ENCODE results near the gene SLC37A1.

- TF ChIP-seq, protein P1, sequence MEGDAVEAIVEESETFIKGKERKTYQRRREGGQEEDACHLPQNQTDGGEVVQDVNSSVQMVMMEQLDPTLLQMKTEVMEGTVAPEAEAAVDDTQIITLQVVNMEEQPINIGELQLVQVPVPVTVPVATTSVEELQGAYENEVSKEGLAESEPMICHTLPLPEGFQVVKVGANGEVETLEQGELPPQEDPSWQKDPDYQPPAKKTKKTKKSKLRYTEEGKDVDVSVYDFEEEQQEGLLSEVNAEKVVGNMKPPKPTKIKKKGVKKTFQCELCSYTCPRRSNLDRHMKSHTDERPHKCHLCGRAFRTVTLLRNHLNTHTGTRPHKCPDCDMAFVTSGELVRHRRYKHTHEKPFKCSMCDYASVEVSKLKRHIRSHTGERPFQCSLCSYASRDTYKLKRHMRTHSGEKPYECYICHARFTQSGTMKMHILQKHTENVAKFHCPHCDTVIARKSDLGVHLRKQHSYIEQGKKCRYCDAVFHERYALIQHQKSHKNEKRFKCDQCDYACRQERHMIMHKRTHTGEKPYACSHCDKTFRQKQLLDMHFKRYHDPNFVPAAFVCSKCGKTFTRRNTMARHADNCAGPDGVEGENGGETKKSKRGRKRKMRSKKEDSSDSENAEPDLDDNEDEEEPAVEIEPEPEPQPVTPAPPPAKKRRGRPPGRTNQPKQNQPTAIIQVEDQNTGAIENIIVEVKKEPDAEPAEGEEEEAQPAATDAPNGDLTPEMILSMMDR (IDR thresholded peaks at IDR 0.05), result peak; percentile 35 to 79 (median 68)
- TF ChIP-seq POLR2A (IDR thresholded peaks at IDR 0.05), result no peak
These were observed 79.6 kb downstream of the SLC37A1 start for GRCh38 chr21:42593007-42593814.
